HL-60 (cell line): ENCODE data around the gene CTDSP1.

Experiments used
- DNase-seq, 2 experiments: peaks; one replicate each; pipeline ENCODE4 v3.0.0-alpha.2; 2010 to 2020; ENCODE audit warnings: low read depth in 1 of 2, low spot score in 1 of 2
- H3K27ac ChIP-seq: fragments of 250-450 bp; sonication (Bioruptor Pico); replicated peaks from 2 replicates; pipeline ENCODE4 v1.5.1; 2020; ENCODE audit warnings: mild to moderate bottlenecking, moderate library complexity
- H3K27me3 ChIP-seq: fragments of 250-450 bp; sonication (Bioruptor Pico); 2 replicates; pipeline ENCODE4 v1.5.1; 2021; ENCODE audit warnings: mild to moderate bottlenecking, moderate library complexity; ENCODE audit not compliant: insufficient read depth, poor library complexity, severe bottlenecking
- H3K4me3 ChIP-seq: replicated peaks from 2 replicates; pipeline ENCODE4 v1.5.1; 2011; ENCODE audit warnings: mild to moderate bottlenecking, control low read depth, low read length; ENCODE audit not compliant: insufficient read depth
- GABPA ChIP-seq: IDR thresholded peaks from 2 replicates; pipeline ENCODE4 v1.6.1; 2012; ENCODE audit warnings: low read depth
- POLR2AphosphoS5 ChIP-seq: IDR thresholded peaks from 2 replicates; pipeline ENCODE4 v1.6.1; 2012; ENCODE audit warnings: low read depth
- REST ChIP-seq: IDR thresholded peaks from 2 replicates; pipeline ENCODE4 v1.6.1; 2012; ENCODE audit warnings: low read depth; ENCODE audit not compliant: insufficient replicate concordance
- SPI1 ChIP-seq: IDR thresholded peaks from 2 replicates; pipeline ENCODE4 v1.6.1; 2012; ENCODE audit warnings: low read depth, mild to moderate bottlenecking, borderline replicate concordance
- TF ChIP-seq, protein P1 (sequence below): IDR thresholded peaks from one replicate; pipeline ENCODE4 v1.5.1; 2011; ENCODE audit warnings: low read length, control low read depth, inconsistent platforms; ENCODE audit not compliant: insufficient read depth

Gene CTDSP1

DNA sequence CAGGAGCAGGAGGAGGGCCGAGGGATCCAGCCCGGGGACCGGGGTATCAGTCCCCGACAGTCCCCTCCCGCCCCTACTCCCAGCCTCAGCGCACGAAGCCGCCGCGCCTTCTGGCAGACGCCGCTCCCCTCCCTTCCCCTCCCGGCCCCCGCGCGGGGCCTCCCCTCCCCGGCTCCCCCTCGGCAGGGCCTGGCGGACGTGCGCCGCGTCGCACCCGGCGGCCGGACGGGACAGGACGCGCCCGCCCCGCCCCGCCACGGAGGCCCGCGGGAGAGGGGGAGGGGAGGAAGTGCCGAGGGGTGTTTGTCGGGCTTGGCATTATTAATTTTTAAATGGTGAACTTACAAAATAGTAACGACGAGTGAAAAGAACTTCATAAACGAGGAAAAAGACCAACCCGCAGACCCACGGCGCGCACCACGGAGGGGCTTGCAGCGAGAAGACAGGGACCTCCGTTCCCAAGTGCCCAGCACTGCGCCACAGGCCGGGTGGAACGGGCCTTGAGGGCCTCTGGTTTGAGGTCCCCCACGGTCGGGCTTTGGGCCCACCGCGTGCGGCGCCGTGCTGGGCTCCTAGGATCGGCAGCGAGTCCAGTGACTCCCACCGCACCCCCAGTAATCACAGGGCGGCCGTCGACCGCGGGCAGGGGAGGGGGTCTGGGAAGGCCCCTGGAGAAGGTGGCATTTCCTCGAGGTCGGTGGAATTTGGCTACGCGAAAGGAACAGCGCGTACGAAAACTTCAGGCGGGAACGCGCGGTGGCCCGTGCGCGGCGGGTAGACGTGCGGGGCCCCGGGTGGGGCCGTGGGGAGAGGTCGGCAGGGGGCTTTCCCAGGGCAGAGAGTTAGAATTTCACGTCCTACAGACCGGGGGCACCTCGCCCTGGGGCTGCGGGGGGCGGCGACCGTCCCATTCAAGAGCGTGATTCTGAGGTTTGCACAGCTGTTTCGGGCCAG is 954 bp upstream of the CTDSP1 start:
- DNase-seq: no peak
- TF ChIP-seq REST: no peak
- peak; percentile 2; the same call in 1 of the 2 replicates for TF ChIP-seq SPI1
- TF ChIP-seq GABPA: no peak
- TF ChIP-seq, protein P1, sequence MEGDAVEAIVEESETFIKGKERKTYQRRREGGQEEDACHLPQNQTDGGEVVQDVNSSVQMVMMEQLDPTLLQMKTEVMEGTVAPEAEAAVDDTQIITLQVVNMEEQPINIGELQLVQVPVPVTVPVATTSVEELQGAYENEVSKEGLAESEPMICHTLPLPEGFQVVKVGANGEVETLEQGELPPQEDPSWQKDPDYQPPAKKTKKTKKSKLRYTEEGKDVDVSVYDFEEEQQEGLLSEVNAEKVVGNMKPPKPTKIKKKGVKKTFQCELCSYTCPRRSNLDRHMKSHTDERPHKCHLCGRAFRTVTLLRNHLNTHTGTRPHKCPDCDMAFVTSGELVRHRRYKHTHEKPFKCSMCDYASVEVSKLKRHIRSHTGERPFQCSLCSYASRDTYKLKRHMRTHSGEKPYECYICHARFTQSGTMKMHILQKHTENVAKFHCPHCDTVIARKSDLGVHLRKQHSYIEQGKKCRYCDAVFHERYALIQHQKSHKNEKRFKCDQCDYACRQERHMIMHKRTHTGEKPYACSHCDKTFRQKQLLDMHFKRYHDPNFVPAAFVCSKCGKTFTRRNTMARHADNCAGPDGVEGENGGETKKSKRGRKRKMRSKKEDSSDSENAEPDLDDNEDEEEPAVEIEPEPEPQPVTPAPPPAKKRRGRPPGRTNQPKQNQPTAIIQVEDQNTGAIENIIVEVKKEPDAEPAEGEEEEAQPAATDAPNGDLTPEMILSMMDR: no peak
- Histone ChIP-seq H3K4me3 (peak overlapping the region; percentile 12; the same call in 1 of the 2 replicates), H3K27me3 (no peaks in the 10 kb centered on the region), H3K27ac (peak overlapping the region; percentile 38)

DNA sequence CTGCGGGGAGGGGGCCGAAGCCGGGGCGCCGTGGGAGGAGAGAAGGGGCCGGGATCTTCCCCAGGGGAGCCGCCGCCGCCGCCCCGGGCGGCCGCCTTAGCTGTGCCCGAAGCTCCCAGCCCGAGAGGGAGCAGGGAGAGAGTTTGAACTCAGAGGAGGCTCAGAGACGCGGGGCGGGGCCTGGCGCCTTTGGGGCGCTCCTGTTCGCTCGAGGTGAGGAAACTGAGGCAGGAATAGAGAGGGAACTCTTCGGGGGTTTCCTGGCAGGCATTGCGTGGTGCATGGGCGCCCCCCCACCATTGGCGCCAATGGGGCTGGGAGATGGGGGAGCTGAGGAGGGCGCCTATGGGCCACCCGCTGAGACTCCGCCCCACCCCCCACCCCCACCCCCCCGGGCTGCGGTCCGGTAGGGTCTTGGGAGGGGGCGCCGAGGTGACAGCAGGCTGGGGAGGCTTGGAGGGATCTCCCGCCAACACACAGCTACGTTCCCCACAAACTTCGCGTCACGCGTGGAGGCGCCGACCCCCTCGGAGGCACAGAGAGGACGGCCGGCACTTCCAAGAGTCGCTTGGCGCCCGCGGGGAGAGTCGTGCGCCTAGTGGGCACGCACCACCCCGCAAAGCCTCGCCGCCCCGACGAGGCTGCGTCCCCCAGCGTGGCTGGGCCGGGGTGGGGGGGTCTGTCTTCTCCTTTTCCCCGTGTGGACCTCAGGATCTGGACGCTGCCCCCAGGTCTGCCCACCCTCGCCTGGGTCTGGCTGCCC is 680 bp downstream of the CTDSP1 start:
- peak overlapping the region; percentile 99 for H3K27ac ChIP-seq
- peak overlapping the region; percentile 79 for H3K4me3 ChIP-seq
- TF ChIP-seq SPI1: no peak
- TF ChIP-seq, protein P1: no peak
- no peak for TF ChIP-seq REST
- no peak for TF ChIP-seq POLR2AphosphoS5
- no peak for TF ChIP-seq GABPA
- DNase-seq: peak in 1 of 2 experiments; percentile 34
- H3K27me3 ChIP-seq: no peaks in the 10 kb centered on the region

DNA sequence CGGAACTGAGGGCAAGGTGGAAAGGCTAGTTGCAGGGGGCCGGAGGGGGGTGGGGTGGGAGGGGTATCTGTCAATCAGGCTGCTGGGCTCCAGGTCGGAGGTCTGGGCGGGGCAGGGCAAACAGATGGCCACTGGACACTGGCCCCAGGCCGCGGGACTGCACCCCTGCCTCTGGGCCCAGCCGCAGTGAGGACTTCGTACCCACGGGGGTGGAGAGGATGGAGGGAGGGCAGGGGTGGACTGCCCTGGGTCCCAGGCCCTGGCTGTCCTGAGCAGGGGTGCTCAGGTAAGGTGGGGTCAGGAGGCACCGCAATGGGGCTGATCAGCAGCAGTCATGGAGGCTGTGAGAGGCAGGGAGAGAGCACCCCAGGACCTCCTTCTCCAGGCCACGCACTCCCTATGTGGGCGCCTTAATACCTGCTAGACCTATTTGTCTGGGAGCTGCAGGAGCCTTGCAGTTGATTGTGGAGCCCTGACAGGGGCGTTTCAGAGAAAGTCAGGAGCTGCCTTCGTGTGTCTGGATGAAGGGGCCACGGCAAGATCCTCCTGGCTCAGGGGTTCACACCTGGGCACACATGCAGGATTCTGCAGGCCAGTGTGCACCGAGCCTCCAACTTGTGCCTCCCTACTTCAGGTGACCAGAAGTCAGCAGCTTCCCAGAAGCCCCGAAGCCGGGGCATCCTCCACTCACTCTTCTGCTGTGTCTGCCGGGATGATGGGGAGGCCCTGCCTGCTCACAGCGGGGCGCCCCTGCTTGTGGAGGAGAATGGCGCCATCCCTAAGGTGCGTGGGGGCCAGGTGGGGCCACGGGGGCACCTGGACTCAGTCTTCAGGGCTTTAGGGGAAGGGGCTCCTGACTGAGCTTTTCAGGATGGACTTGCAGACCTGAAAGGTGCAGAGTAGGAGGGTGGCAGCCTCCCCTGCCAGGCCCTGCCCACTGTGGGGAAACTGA is 1.5 kb downstream of the CTDSP1 start:
- Histone ChIP-seq H3K27me3 (no peaks in the 10 kb centered on the region), H3K4me3 (peak overlapping the region; percentile 79), H3K27ac (peak overlapping the region; percentile 99)
- no peak for TF ChIP-seq SPI1
- TF ChIP-seq, protein P1: no peak
- TF ChIP-seq GABPA: no peak
- no peak for TF ChIP-seq REST
- TF ChIP-seq POLR2AphosphoS5: no peak
- no peak for DNase-seq
